DOHH2 (cell line): ENCODE measurements around the gene PHB1.

Source experiments
- H3F3A ChIP-seq: fragments of 200-600 bp; sonication (generic), shearing (Covaris generic); 2 replicates; pipeline ENCODE4 v1.6.0; 2016; ENCODE audit warnings: antibody characterized with exemption, mild to moderate bottlenecking; ENCODE audit not compliant: control insufficient read depth, insufficient read depth
- H3K27ac ChIP-seq: fragments of 200-600 bp; sonication (generic); 2 replicates; pipeline ENCODE4 v1.5.1; 2014; ENCODE audit warnings: low read depth, mild to moderate bottlenecking, low read length, moderate library complexity
- H3K27me3 ChIP-seq: fragments of 200-600 bp; sonication (generic); 2 replicates; pipeline ENCODE4 v1.6.1; 2014; ENCODE audit warnings: mild to moderate bottlenecking, low read length, mixed read lengths; ENCODE audit not compliant: control insufficient read depth
- H3K36me3 ChIP-seq: fragments of 200-600 bp; sonication (generic); 2 replicates; pipeline ENCODE4 v1.6.1; 2014; ENCODE audit warnings: mild to moderate bottlenecking, low read length, moderate library complexity, mixed read lengths; ENCODE audit not compliant: control insufficient read depth
- H3K4me1 ChIP-seq: fragments of 200-600 bp; sonication (generic); 2 replicates; pipeline ENCODE4 v1.6.1; 2014; ENCODE audit warnings: mild to moderate bottlenecking, low read length, mixed read lengths; ENCODE audit not compliant: control insufficient read depth
- H3K4me2 ChIP-seq: fragments of 200-600 bp; sonication (generic); 2 replicates; pipeline ENCODE4 v1.6.0; 2014; ENCODE audit warnings: mild to moderate bottlenecking, low read length, moderate library complexity
- H3K4me3 ChIP-seq: fragments of 200-600 bp; sonication (generic); 2 replicates; pipeline ENCODE4 v1.5.1; 2014; ENCODE audit warnings: mild to moderate bottlenecking, low read length, mixed read lengths
- H3K79me2 ChIP-seq: fragments of 200-600 bp; sonication (generic); 2 replicates; pipeline ENCODE4 v1.6.1; 2014; ENCODE audit warnings: mild to moderate bottlenecking, low read length, mixed read lengths; ENCODE audit not compliant: control insufficient read depth
- H3K9me2 ChIP-seq: fragments of 200-600 bp; sonication (generic); replicated peaks from 2 replicates; pipeline ENCODE4 v1.6.1; 2014; ENCODE audit warnings: mild to moderate bottlenecking, low read length, mixed read lengths; ENCODE audit not compliant: control insufficient read depth
- H3K9me3 ChIP-seq: fragments of 200-600 bp; sonication (generic); 2 replicates; pipeline ENCODE4 v1.6.1; 2014; ENCODE audit warnings: antibody characterized with exemption, low read length, mixed read lengths; ENCODE audit not compliant: control insufficient read depth, insufficient read depth
- H4K20me1 ChIP-seq: fragments of 200-600 bp; sonication (generic); 2 replicates; pipeline ENCODE4 v1.6.0; 2014; ENCODE audit warnings: low read depth, mild to moderate bottlenecking, antibody characterized with exemption, low read length, moderate library complexity; ENCODE audit not compliant: control insufficient read depth, insufficient read depth
- CTCF ChIP-seq: fragments of 200-600 bp; sonication (generic); IDR thresholded peaks from one replicate; pipeline ENCODE4 v1.5.1; 2014; ENCODE audit warnings: antibody characterized with exemption, mild to moderate bottlenecking, low read depth, low read length; ENCODE audit not compliant: poor library complexity, severe bottlenecking
- EZH2phosphoT487 ChIP-seq: fragments of 200-600 bp; sonication (generic); IDR thresholded peaks from 2 replicates; pipeline ENCODE4 v1.6.1; 2017; ENCODE audit warnings: borderline replicate concordance, mild to moderate bottlenecking, antibody characterized with exemption, low read length, moderate library complexity, mixed read lengths

The PHB1 gene

GRCh38 chr17:49456183-49456965 is 41.7 kb upstream of the PHB1 start:
- TF ChIP-seq CTCF (no peak), EZH2phosphoT487 (no peak)

DNA sequence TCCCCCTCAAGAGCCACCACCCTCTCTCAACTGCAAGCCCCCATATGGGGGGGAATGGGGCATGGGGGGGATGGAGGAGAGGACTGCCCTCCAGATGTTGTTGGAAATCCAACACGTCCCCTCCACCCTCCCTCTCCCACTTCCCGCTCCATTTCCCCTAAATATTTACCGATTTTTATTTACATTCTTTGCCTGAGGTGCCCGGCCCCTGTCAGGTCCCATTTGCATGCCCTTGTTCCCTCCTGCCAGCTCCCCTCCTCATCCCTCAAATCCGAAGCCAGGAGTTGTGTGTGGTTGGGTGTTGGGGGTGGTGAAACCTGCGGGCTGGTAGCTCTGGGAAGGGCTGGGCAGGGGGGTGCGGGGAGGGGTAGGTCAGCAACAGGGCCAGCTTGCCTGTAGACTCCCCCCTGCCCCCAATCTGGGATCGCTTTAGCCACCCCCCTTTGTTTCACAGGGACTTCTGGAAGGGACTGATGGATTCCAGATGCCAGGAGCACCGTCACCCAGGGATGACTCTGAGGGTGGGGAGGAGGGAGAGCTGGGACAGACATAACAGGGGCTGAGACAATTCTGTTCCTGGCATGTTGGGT is 40.7 kb upstream of the PHB1 start:
- Histone ChIP-seq H3K27me3 (peaks cover 33% of the 10 kb centered on the region), H3K27ac (no peak overlapping the region), H3K36me3 (no peaks in the 10 kb centered on the region), H3K4me2 (no peak overlapping the region), H3K4me1 (peaks cover 5% of the 10 kb centered on the region), H4K20me1 (no peaks in the 10 kb centered on the region), H3K79me2 (no peaks in the 10 kb centered on the region), H3K9me2 (no peaks in the 10 kb centered on the region), H3K9me3 (no peaks in the 10 kb centered on the region), H3F3A (no peaks in the 10 kb centered on the region), H3K4me3 (no peak overlapping the region)
- TF ChIP-seq CTCF (no peak), EZH2phosphoT487 (no peak)

More at GRCh38 chr17:49456183-49456965, 41.7 kb upstream of the PHB1 start:
- no peaks in the 10 kb centered on the region for H4K20me1 ChIP-seq
- peaks cover 5% of the 10 kb centered on the region for H3K4me1 ChIP-seq
- peaks cover 42% of the 10 kb centered on the region for H3K27me3 ChIP-seq
- H3K9me2 ChIP-seq, result no peaks in the 10 kb centered on the region
- no peaks in the 10 kb centered on the region for H3K9me3 ChIP-seq
- H3K27ac ChIP-seq, result no peak overlapping the region
- H3F3A ChIP-seq, result no peaks in the 10 kb centered on the region
- H3K4me3 ChIP-seq, result no peak overlapping the region
- H3K36me3 ChIP-seq, result no peaks in the 10 kb centered on the region
- no peak overlapping the region for H3K4me2 ChIP-seq
- no peaks in the 10 kb centered on the region for H3K79me2 ChIP-seq

- Histone ChIP-seq H3K36me3 (no peaks in the 10 kb centered on the region), H4K20me1 (no peaks in the 10 kb centered on the region), H3K4me3 (no peak overlapping the region), H3K4me1 (peaks cover 5% of the 10 kb centered on the region), H3K4me2 (no peak overlapping the region), H3K9me2 (no peaks in the 10 kb centered on the region), H3F3A (no peaks in the 10 kb centered on the region), H3K27ac (no peak overlapping the region), H3K79me2 (no peaks in the 10 kb centered on the region), H3K27me3 (peaks cover 21% of the 10 kb centered on the region), H3K9me3 (no peaks in the 10 kb centered on the region)
- TF ChIP-seq CTCF (no peak), EZH2phosphoT487 (no peak)
These were observed 39.4 kb upstream of the PHB1 start for GRCh38 chr17:49454050-49454449.
